Body of pancreas (tissue), 4 donors: ENCODE data around the gene SUPT3H.

Experiments used
- CTCF ChIP-seq, 7 experiments: fragments of 450-650 bp in 4 of 7; fragments of 200-600 bp in 3 of 7; sonication (generic) in 3 of 7; IDR thresholded peaks; one replicate each; pipeline ENCODE4 v1.5.1; 2016 to 2019; ENCODE audit warnings: antibody characterized with exemption in 7 of 7
- POLR2A ChIP-seq, 3 donors: fragments of 450-650 bp; IDR thresholded peaks; one replicate each; pipeline ENCODE4 v1.6.1; 2016; ENCODE audit warnings: antibody characterized with exemption in 3 of 3, mild to moderate bottlenecking in 2 of 3

GRCh38 chr6:44789061-44789460 is 588.7 kb downstream of the SUPT3H start:
- TF ChIP-seq CTCF (IDR thresholded peaks at IDR 0.05) = no peak
- TF ChIP-seq POLR2A (IDR thresholded peaks at IDR 0.05) = no peak
